SK-N-SH (cell line): ENCODE results near the gene TAMALIN. TPM values are rescaled to one million over a fixed set of nuclear protein-coding genes. Genes with fewer than 3 reads are reported as not detected.
A peak's percentile ranks its signal among the peaks of the same experiment; 100 is the strongest.

Source experiments
- CTCF ChIA-PET: fragments of 300-600, 350-600 bp; formaldehyde crosslinking; extraction: SDS; loops from one replicate; lab custom pipeline; 2021; lab: Yijun Ruan, JAX
- POLR2A ChIA-PET: fragments of 350-600 bp; sonication (Branson Sonifier 250); formaldehyde crosslinking; extraction: SDS; loops from one replicate; lab custom pipeline; 2020; ENCODE audit warnings: antibody characterized with exemption, inconsistent platforms; lab: Yijun Ruan, JAX
- DNase-seq: peaks from one replicate; pipeline ENCODE4 v3.0.0; 2012
- H2AFZ ChIP-seq: fragments of 200-600 bp; sonication (generic); 2 replicates; pipeline ENCODE4 v1.8.1; 2016; ENCODE audit warnings: antibody characterized with exemption, mild to moderate bottlenecking, low read depth
- H3F3A ChIP-seq: fragments of 200-600 bp; sonication (generic); replicated peaks from 2 replicates; pipeline ENCODE3; 2016; ENCODE audit warnings: antibody characterized with exemption, mild to moderate bottlenecking; ENCODE audit not compliant: insufficient read depth
- H3K27ac ChIP-seq, 2 experiments: fragments of 200-500 bp in 1 of 2; fragments of 200-600 bp in 1 of 2; sonication (Bioruptor generic) in 1 of 2; sonication (generic), shearing (Covaris generic) in 1 of 2; 2 replicates each; pipeline versions ENCODE4 v1.5.1 to v1.6.1; 2014 to 2016; ENCODE audit warnings: low read depth in 2 of 2, inconsistent platforms in 1 of 2, low read length in 1 of 2, mild to moderate bottlenecking in 1 of 2, mixed read lengths in 1 of 2
- H3K27me3 ChIP-seq: fragments of 200-600 bp; sonication (generic), shearing (Covaris generic); 2 replicates; pipeline ENCODE4 v1.6.1; 2016; ENCODE audit warnings: mixed run types; ENCODE audit not compliant: insufficient read depth
- H3K36me3 ChIP-seq, 2 experiments: fragments of 200-500 bp in 1 of 2; fragments of 200-600 bp in 1 of 2; sonication (Bioruptor generic) in 1 of 2; sonication (generic) in 1 of 2; replicated peaks in 1 of 2; 2 replicates each; pipeline versions ENCODE3 to v1.5.1; 2014 to 2016; ENCODE audit warnings: low read length in 1 of 2, mild to moderate bottlenecking in 1 of 2; ENCODE audit not compliant: insufficient read depth in 2 of 2, control insufficient read depth in 1 of 2
- H3K4me1 ChIP-seq, 2 experiments: fragments of 200-500 bp in 1 of 2; fragments of 200-600 bp in 1 of 2; sonication (Bioruptor generic) in 1 of 2; sonication (generic), shearing (Covaris generic) in 1 of 2; 2 replicates each; pipeline versions ENCODE4 v1.5.1 to v1.6.1; 2014 to 2016; ENCODE audit warnings: low read depth in 1 of 2, low read length in 1 of 2, mixed run types in 1 of 2; ENCODE audit not compliant: insufficient read depth in 2 of 2, control insufficient read depth in 1 of 2
- H3K4me2 ChIP-seq: fragments of 200-600 bp; sonication (generic), shearing (Covaris generic); 2 replicates; pipeline ENCODE4 v1.6.1; 2017; ENCODE audit warnings: mixed run types
- H3K4me3 ChIP-seq, 2 experiments: fragments of 200-500 bp in 1 of 2; fragments of 200-600 bp in 1 of 2; sonication (Bioruptor generic) in 1 of 2; sonication (generic), shearing (Covaris generic) in 1 of 2; 2 replicates each; pipeline versions ENCODE4 v1.5.1 to v1.8.1; 2014 to 2016; ENCODE audit warnings: low read depth in 2 of 2, inconsistent platforms in 1 of 2, low read length in 1 of 2, mild to moderate bottlenecking in 1 of 2, mixed read lengths in 1 of 2, moderate library complexity in 1 of 2
- H3K79me2 ChIP-seq: fragments of 200-600 bp; sonication (generic); 2 replicates; pipeline ENCODE4 v1.8.1; 2017; ENCODE audit warnings: mild to moderate bottlenecking; ENCODE audit not compliant: insufficient read depth
- H3K9ac ChIP-seq: fragments of 200-600 bp; sonication (generic); 2 replicates; pipeline ENCODE4 v1.6.1; 2017; ENCODE audit warnings: mixed run types
- H3K9me2 ChIP-seq: fragments of 200-600 bp; sonication (generic); 2 replicates; pipeline ENCODE4 v1.6.1; 2017; ENCODE audit warnings: mixed run types
- H3K9me3 ChIP-seq: fragments of 200-600 bp; sonication (generic); 2 replicates; pipeline ENCODE4 v1.6.1; 2017; ENCODE audit warnings: mixed run types, mild to moderate bottlenecking, moderate library complexity
- H4K20me1 ChIP-seq: fragments of 200-600 bp; sonication (generic); 2 replicates; pipeline ENCODE4 v1.6.1; 2017; ENCODE audit warnings: mild to moderate bottlenecking, mixed run types; ENCODE audit not compliant: insufficient read depth
- CHD2 ChIP-seq: fragments of 150-350 bp; IDR thresholded peaks from 2 replicates; pipeline ENCODE4 v1.6.1; 2018; ENCODE audit warnings: low read length; ENCODE audit not compliant: partially characterized antibody
- ELF1 ChIP-seq: IDR thresholded peaks from 2 replicates; pipeline ENCODE4 v1.4.0; 2012
- EP300 ChIP-seq, 2 experiments: IDR thresholded peaks; 2 replicates each; pipeline versions ENCODE4 v1.4.0 to v1.6.1; 2012; ENCODE audit warnings: borderline replicate concordance in 1 of 2, low read depth in 1 of 2, low read length in 1 of 2
- MEF2A ChIP-seq: IDR thresholded peaks from 2 replicates; pipeline ENCODE4 v1.4.0; 2012; ENCODE audit warnings: low read depth, borderline replicate concordance
- NRF1 ChIP-seq: IDR thresholded peaks from 2 replicates; pipeline ENCODE4 v1.6.1; 2012; ENCODE audit warnings: low read depth, mild to moderate bottlenecking, low read length
- POLR2AphosphoS5 ChIP-seq: IDR thresholded peaks from 2 replicates; pipeline ENCODE4 v1.6.1; 2012; ENCODE audit warnings: low read depth, low read length
- RCOR1 ChIP-seq: fragments of 150-350 bp; IDR thresholded peaks from 2 replicates; pipeline ENCODE4 v1.6.1; 2017; ENCODE audit warnings: antibody characterized with exemption, low read length
- SMC3 ChIP-seq: IDR thresholded peaks from 2 replicates; pipeline ENCODE4 v1.6.1; 2012; ENCODE audit warnings: low read depth, low read length, improper control_type of control experiment
- TEAD4 ChIP-seq: IDR thresholded peaks from 2 replicates; pipeline ENCODE4 v1.4.0; 2012; ENCODE audit warnings: mild to moderate bottlenecking, borderline replicate concordance; ENCODE audit not compliant: insufficient read depth
- USF1 ChIP-seq: IDR thresholded peaks from 2 replicates; pipeline ENCODE4 v1.4.0; 2012; ENCODE audit warnings: low read depth, borderline replicate concordance
- WGBS: methylation state at CpG from one replicate; pipeline ENCODE4 v1.1.6; 2017; ENCODE audit warnings: low lambda C conversion rate; 5-methylcytosine and 5-hydroxymethylcytosine counted together
- polyA plus RNA-seq, 3 experiments: library from polyadenylated mRNA; depleted of rRNA; stranded (reverse); fragments of >200 nt; gene quantifications; 2 replicates each; pipeline ENCODE4 v1.2.3, GENCODE V29; 2012
- TF ChIP-seq, protein P1 (sequence below): IDR thresholded peaks from 2 replicates; pipeline ENCODE4 v1.6.1; 2012; ENCODE audit warnings: mild to moderate bottlenecking, low read depth, low read length, moderate library complexity
- TF ChIP-seq, protein P2 (sequence below): fragments of 200-600 bp; sonication (generic); IDR thresholded peaks from 2 replicates; pipeline ENCODE4 v1.6.1; 2017; ENCODE audit warnings: antibody characterized with exemption, mild to moderate bottlenecking, moderate library complexity

TAMALIN gene
- polyA plus RNA-seq, 1 of the 3 experiments (the other 2 are of a cell fraction): 2.4 TPM

DNA sequence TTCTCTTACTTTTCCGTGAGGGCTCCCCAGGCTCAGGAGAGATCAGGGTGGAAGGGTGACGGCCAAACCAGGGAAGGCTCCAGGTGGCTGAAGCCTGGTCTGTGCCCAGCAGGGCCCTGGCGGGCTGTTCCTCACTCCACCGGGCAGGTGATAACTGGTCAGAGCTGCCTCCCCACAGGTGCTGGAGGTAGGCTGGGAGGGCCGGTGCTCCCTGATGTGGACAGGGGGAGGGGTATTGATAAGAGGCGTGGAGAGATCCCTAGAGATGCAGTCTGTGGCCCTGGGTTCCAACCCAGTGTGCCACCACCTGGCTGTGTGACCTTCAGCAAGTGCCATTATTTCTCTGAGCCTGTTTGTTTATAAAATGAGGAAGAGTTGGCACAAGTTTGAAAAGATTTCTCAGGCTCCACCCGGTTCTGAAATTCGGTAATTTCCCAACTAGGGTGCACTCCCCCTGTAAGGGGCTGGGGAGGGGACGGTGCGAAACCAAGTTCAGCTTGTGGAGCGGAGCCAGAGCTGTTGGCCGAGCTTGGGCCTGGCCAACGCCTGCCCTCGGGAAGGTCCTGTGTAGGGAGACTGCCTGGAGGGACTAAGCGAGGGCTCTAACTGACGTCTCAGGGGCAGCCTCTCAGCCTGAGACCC, 43.5 kb downstream of the TAMALIN start:
- no peaks in the 10 kb centered on the region for H3K9me2 ChIP-seq
- H3K4me3 ChIP-seq: peak overlapping the region; percentile 53 to 65
- H4K20me1 ChIP-seq: peaks cover 14% of the 10 kb centered on the region
- peak overlapping the region; percentile 99 for H3K4me2 ChIP-seq
- H3K4me1 ChIP-seq: peaks cover 8 to 12% of the 10 kb centered on the region in 2 experiments; a peak in 2 of 4 replicates
- 69% methylated on average over 12 of the region's 16 CpGs for WGBS
- CTCF ChIA-PET: interaction anchor here (1.3 to 15.6 kb wide), 4 partner anchors 9 to 23 kb away, joined by 4 to 279 read pairs (median 5); no protein-coding TSS in a partner anchor
- no peaks in the 10 kb centered on the region for H3K79me2 ChIP-seq
- H2AFZ ChIP-seq: peak overlapping the region; percentile 76
- H3K9me3 ChIP-seq: no peaks in the 10 kb centered on the region
- H3K27ac ChIP-seq: peak overlapping the region in 1 of 2 experiments; percentile 71; a peak in 2 of 4 replicates
- H3F3A ChIP-seq: peaks cover 8% of the 10 kb centered on the region
- H3K9ac ChIP-seq: peak overlapping the region; percentile 97
- no peaks in the 10 kb centered on the region for H3K36me3 ChIP-seq
- H3K27me3 ChIP-seq: no peaks in the 10 kb centered on the region
- POLR2A ChIA-PET: interaction anchor here (0.6 to 1.4 kb wide), 3 partner anchors 11 to 47 kb away, joined by 3 read pairs; no protein-coding TSS in a partner anchor
- no peak for DNase-seq
- TF ChIP-seq EP300 (IDR thresholded peaks at IDR 0.05; ENCODE audit: borderline replicate concordance in 1 of 2, low read depth in 1 of 2, low read length in 1 of 2) (no peak), POLR2AphosphoS5 (no peak), ELF1 (no peak), CHD2 (no peak), USF1 (no peak)
- TF ChIP-seq, protein P1, sequence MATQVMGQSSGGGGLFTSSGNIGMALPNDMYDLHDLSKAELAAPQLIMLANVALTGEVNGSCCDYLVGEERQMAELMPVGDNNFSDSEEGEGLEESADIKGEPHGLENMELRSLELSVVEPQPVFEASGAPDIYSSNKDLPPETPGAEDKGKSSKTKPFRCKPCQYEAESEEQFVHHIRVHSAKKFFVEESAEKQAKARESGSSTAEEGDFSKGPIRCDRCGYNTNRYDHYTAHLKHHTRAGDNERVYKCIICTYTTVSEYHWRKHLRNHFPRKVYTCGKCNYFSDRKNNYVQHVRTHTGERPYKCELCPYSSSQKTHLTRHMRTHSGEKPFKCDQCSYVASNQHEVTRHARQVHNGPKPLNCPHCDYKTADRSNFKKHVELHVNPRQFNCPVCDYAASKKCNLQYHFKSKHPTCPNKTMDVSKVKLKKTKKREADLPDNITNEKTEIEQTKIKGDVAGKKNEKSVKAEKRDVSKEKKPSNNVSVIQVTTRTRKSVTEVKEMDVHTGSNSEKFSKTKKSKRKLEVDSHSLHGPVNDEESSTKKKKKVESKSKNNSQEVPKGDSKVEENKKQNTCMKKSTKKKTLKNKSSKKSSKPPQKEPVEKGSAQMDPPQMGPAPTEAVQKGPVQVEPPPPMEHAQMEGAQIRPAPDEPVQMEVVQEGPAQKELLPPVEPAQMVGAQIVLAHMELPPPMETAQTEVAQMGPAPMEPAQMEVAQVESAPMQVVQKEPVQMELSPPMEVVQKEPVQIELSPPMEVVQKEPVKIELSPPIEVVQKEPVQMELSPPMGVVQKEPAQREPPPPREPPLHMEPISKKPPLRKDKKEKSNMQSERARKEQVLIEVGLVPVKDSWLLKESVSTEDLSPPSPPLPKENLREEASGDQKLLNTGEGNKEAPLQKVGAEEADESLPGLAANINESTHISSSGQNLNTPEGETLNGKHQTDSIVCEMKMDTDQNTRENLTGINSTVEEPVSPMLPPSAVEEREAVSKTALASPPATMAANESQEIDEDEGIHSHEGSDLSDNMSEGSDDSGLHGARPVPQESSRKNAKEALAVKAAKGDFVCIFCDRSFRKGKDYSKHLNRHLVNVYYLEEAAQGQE: no peak
- TF ChIP-seq, all 33 proteins: peak for 0

- no peak for TF ChIP-seq ELF1
- no peak for TF ChIP-seq RCOR1
- TF ChIP-seq NRF1: peak; percentile 31
- peak; percentile 90; the same call in 1 of the 2 replicates for TF ChIP-seq MEF2A
- TF ChIP-seq TEAD4: peak; percentile 59
- TF ChIP-seq, protein P2, sequence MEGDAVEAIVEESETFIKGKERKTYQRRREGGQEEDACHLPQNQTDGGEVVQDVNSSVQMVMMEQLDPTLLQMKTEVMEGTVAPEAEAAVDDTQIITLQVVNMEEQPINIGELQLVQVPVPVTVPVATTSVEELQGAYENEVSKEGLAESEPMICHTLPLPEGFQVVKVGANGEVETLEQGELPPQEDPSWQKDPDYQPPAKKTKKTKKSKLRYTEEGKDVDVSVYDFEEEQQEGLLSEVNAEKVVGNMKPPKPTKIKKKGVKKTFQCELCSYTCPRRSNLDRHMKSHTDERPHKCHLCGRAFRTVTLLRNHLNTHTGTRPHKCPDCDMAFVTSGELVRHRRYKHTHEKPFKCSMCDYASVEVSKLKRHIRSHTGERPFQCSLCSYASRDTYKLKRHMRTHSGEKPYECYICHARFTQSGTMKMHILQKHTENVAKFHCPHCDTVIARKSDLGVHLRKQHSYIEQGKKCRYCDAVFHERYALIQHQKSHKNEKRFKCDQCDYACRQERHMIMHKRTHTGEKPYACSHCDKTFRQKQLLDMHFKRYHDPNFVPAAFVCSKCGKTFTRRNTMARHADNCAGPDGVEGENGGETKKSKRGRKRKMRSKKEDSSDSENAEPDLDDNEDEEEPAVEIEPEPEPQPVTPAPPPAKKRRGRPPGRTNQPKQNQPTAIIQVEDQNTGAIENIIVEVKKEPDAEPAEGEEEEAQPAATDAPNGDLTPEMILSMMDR: peak; percentile 25
- no peak for TF ChIP-seq POLR2AphosphoS5
- TF ChIP-seq SMC3: no peak
- CTCF ChIA-PET: interaction anchor here (0.7 to 15.6 kb wide), 8 partner anchors 10 to 161 kb away, joined by 3 to 279 read pairs (median 4); partner anchors contain the start of gene ATG101
- peak within 1 kb of the TSS; percentile 53 to 65 for H3K4me3 ChIP-seq
- H3K9ac ChIP-seq: peak within 1 kb of the TSS; percentile 97
- peaks cover 8% of the 10 kb centered on the region for H3F3A ChIP-seq
- peaks cover 14% of the 10 kb centered on the region for H4K20me1 ChIP-seq
- no peaks in the 10 kb centered on the region for H3K9me3 ChIP-seq
- H2AFZ ChIP-seq: peak within 1 kb of the TSS; percentile 76
- WGBS: 3% methylated on average over 52 of the region's 77 CpGs
- peak within 1 kb of the TSS in 1 of 2 experiments; percentile 71; a peak in 3 of 4 replicates for H3K27ac ChIP-seq
- peak; percentile 98 for DNase-seq
- H3K4me2 ChIP-seq: peak within 1 kb of the TSS; percentile 99
- no peaks in the 10 kb centered on the region for H3K36me3 ChIP-seq
- POLR2A ChIA-PET: interaction anchor here (1.0 to 1.4 kb wide), 2 partner anchors 12 to 22 kb away, joined by 3 read pairs; no protein-coding TSS in a partner anchor
- H3K79me2 ChIP-seq: no peaks in the 10 kb centered on the region
- H3K27me3 ChIP-seq: no peaks in the 10 kb centered on the region
- H3K9me2 ChIP-seq: no peaks in the 10 kb centered on the region
- H3K4me1 ChIP-seq: peaks cover 8 to 12% of the 10 kb centered on the region in 2 experiments; a peak in 2 of 4 replicates
Measured at GRCh38 chr12:52050758-52051541, 44.2 kb downstream of the TAMALIN start, which contains the start of gene NR4A1. NR4A1 (plus strand) TSS chr12:52051442; CDS start chr12:52054329, 2,887 bp downstream.
